Aorta (tissue), 5 donors: ENCODE data around the gene TBX3. TPM values are rescaled to one million over a fixed set of nuclear protein-coding genes. Genes with fewer than 3 reads are reported as not detected.

Experiments
- ATAC-seq: fragments of 200-7000 bp; cut with Tn5 transposase; one replicate; pipeline ENCODE4 v1.9.1; 2022; ENCODE audit warnings: moderate library complexity; ENCODE audit not compliant: low FRiP score
- DNase-seq, 2 donors: peaks; one replicate each; pipeline ENCODE4 v3.0.0-alpha.2; 2020
- H3K27ac ChIP-seq, 2 donors: one replicate each; pipeline ENCODE4 v1.5.1; 2013; ENCODE audit warnings: low read length in 2 of 2, mild to moderate bottlenecking in 2 of 2, moderate library complexity in 2 of 2, control low read depth in 1 of 2, inconsistent platforms in 1 of 2, low read depth in 1 of 2
- H3K27me3 ChIP-seq, 2 donors: one replicate each; pipeline ENCODE4 v1.6.1; 2013; ENCODE audit warnings: control low read depth in 1 of 2, low read length in 1 of 2, mild to moderate bottlenecking in 1 of 2, moderate library complexity in 1 of 2; ENCODE audit not compliant: insufficient read depth in 2 of 2, control insufficient read depth in 1 of 2
- H3K36me3 ChIP-seq, 2 donors: one replicate each; pipeline ENCODE4 v1.6.1; 2013; ENCODE audit warnings: control low read depth in 1 of 2, low read length in 1 of 2, mild to moderate bottlenecking in 1 of 2; ENCODE audit not compliant: insufficient read depth in 2 of 2, control insufficient read depth in 1 of 2
- H3K4me1 ChIP-seq, 2 donors: one replicate each; pipeline ENCODE4 v1.6.1; 2013; ENCODE audit warnings: low read length in 2 of 2, control low read depth in 1 of 2, mild to moderate bottlenecking in 1 of 2, moderate library complexity in 1 of 2; ENCODE audit not compliant: insufficient read depth in 2 of 2, control insufficient read depth in 1 of 2
- H3K4me3 ChIP-seq, 2 donors: one replicate each; pipeline ENCODE4 v1.5.1; 2013; ENCODE audit warnings: low read length in 2 of 2, control low read depth in 1 of 2, mild to moderate bottlenecking in 1 of 2
- H3K9me3 ChIP-seq: one replicate; pipeline ENCODE4 v1.6.1; 2013; ENCODE audit warnings: mild to moderate bottlenecking, low read length; ENCODE audit not compliant: control insufficient read depth
- WGBS, 2 donors: extraction: QIAGEN DNeasy Blood & Tissue Kit; methylation state at CpG; one replicate each; pipeline ENCODE4 v1.1.7; 2013; 5-methylcytosine and 5-hydroxymethylcytosine counted together
- intact Hi-C, 2 donors: fragments of 100-400 bp; cut with DNase I; formaldehyde crosslinking; loops; one replicate each; pipeline versions ENCODE4 v1.14.2 to v1.15.0; 2022
- polyA plus RNA-seq, 2 donors: library from polyadenylated mRNA; stranded (reverse); fragments of 200-250 nt; gene quantifications; one replicate each; pipeline ENCODE4 v1.2.3, GENCODE V29; 2013
- total RNA-seq, 2 donors: library from RNA; stranded (reverse); fragmentation: NEBNext Ultra II Directional; extraction: Animal tissue kit (Norgen Biotek cat#: 25700); gene quantifications; one replicate each; pipeline ENCODE4 v1.2.1, GENCODE V29; 2021
- donor health status: healthy with polysubstance abuse.
- donor health status: Bipolar disorder and iron deficiency.
- donor health status: DM: no; HTN: no; CAD: no.
- donor health status: DM: no; HTN: no; CAD: no.
- donor health status: DM: yes; HTN: yes; CAD: no.

The TBX3 gene
- total and polyA plus RNA-seq, 4 donors, result 2.2 to 6.8 (median 4.4) TPM

DNA sequence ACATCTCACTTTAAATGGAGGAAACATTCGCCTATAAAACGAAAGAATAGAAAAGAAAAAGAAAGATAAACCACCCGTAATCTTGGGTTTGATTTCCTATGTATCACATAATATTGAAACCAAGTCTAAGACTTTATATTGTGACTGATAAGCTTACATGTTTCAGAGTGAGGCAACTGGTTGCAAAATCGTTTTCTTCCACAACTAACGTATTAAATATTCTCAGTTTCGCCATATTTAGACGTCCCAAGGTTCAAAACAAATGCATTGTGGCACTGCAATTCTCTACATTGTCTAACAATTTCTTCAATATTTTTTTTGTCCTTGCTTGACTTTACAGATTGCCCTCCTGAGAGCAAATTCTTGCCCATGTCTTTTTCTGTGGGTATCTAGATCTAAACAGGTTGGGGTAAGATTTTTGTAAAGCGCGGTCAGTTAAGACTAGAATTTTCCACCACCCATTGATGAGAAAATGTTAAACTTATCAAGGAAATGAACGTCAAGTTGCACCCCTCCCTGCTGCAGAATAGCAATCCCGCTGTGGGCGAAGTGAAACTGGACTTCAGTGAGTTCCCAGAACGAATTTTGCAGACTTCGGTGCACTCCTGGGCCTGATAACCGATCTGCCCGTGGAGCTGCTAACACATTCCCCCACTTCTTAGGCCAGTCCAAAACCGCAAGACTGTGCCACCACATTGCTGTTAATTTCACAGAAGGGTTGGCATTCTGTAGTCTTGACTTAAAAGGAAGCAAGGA, 2.7 kb downstream of the TBX3 start:
- intact Hi-C loops, result loop anchor here in 1 of 2 donors (10.0 kb wide), 1 partner anchor 654 kb away; no protein-coding TSS in a partner anchor
- ATAC-seq (no peak), DNase-seq (no peak)
- Histone ChIP-seq H3K4me3 (no peak overlapping the region), H3K27ac (no peak overlapping the region), H3K9me3 (no peaks in the 10 kb centered on the region), H3K36me3 (no peaks in the 10 kb centered on the region), H3K4me1 (no peaks in the 10 kb centered on the region), H3K27me3 (no peaks in the 10 kb centered on the region)
- WGBS, 2 donors, result 76 to 82% methylated on average over 17 of the region's 17 CpGs

DNA sequence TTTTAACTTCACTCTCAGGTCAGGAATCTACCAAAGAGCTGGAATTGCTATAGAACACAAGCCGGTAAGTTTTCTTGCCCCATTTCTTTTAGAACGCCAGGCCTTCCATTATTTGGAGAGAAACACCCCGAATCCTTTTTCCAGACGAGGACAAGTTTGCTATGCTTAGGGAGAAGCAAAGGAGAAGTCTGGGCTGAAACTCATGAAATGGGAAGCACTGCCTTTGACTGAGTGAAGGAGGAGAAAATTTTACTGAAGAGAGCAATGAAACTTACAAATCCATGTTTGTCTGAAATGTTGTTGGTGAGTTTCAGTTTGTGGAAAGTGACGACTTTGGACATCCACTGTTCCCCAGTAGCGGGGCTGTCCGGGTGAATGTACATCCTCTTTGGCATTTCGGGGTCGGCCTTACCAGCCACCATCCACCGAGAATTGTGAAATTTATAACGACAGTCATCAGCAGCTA, 3.3 kb downstream of the TBX3 start:
- ATAC-seq, result no peak
- Histone ChIP-seq H3K27me3 (no peaks in the 10 kb centered on the region), H3K4me3 (no peak overlapping the region), H3K9me3 (no peaks in the 10 kb centered on the region), H3K27ac (no peak overlapping the region), H3K4me1 (no peaks in the 10 kb centered on the region), H3K36me3 (no peaks in the 10 kb centered on the region)
- 68 to 89% methylated on average over 11 of the region's 11 CpGs for WGBS, 2 donors
- no peak for DNase-seq
- intact Hi-C loops, result loop anchor here in 1 of 2 donors (10.0 kb wide), 1 partner anchor 654 kb away; no protein-coding TSS in a partner anchor

DNA sequence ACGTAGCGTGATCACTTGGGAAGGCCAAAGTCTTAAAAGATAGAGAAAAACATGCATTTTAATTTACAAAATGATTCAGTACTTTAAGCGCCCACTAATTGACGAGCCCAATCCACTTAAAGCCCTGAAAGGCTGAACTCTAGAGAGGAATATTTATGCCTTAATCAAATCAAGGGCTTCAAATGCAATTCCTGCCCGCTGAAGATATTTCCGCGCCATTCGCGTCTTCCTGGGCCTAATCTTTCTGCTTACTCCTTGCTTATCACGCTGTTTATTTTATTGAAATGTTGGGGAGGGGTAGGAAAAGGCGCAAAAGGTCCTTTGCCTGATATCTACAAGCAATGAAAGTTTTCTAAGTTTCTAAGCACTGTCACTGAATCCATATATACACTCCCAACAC, 4.0 kb downstream of the TBX3 start:
- Histone ChIP-seq H3K27ac (no peak overlapping the region), H3K4me1 (no peaks in the 10 kb centered on the region), H3K9me3 (no peaks in the 10 kb centered on the region), H3K36me3 (no peaks in the 10 kb centered on the region), H3K27me3 (no peaks in the 10 kb centered on the region), H3K4me3 (no peak overlapping the region)
- ATAC-seq (no peak), DNase-seq (no peak)
- intact Hi-C loops, result loop anchor here in 1 of 2 donors (10.0 kb wide), 1 partner anchor 655 kb away; no protein-coding TSS in a partner anchor
- WGBS, 2 donors, result 75 to 93% methylated on average over 11 of the region's 11 CpGs

DNA sequence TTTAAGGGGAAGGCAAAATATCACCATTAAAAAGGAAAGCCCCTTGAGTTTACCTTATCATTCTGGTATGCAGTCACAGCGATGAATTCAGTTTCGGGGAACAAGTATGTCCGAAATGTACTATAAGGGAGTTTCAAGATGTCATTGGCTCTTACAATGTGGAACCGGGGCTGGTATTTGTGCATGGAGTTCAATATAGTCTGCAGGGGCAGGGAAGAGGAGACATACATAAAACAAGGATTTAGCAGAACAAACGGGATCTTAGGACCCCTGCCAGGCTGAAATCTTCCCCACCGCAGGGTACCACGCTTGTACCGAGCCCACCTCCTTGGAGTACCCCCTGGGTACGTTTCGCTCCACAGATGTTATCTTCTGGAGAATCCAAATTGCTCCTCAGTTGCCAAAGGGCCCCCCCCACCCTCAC, 4.5 kb downstream of the TBX3 start:
- 69 to 90% methylated on average over 10 of the region's 10 CpGs for WGBS, 2 donors
- Histone ChIP-seq H3K27me3 (no peaks in the 10 kb centered on the region), H3K4me1 (no peaks in the 10 kb centered on the region), H3K9me3 (no peaks in the 10 kb centered on the region), H3K4me3 (no peak overlapping the region), H3K27ac (no peak overlapping the region), H3K36me3 (peaks cover 0 to 1% of the 10 kb centered on the region in 2 donors)
- DNase-seq, result no peak
- no peak for ATAC-seq
- intact Hi-C loops, result no loop called here

DNA sequence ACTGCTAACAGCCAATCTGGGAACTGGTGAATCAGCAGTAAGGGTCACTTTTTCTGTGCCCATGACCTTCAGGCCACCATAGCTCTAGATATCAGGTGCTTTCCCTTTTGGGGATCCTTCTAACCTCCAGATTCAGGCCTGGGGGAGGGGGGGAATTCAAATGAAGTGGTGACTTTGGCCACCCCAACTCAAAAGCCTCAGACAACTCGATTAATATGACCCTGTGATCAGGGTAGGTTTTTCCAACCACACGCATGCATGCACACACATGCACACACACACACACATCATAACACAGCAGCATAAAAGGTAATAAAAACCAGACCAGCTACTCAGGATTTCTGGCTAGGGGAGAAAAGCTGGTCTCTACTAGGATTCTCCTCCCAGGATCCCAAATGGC, 5.3 kb downstream of the TBX3 start:
- no peak for ATAC-seq
- H3K36me3 ChIP-seq, result peaks cover 0 to 3% of the 10 kb centered on the region in 2 donors
- no peak overlapping the region for H3K27ac ChIP-seq
- intact Hi-C loops, result no loop called here
- no peak for DNase-seq
- H3K4me3 ChIP-seq, result no peak overlapping the region
- H3K4me1 ChIP-seq, result no peaks in the 10 kb centered on the region
- WGBS, 2 donors, result 93 to 97% methylated on average over 2 of the region's 2 CpGs
- H3K27me3 ChIP-seq, result no peaks in the 10 kb centered on the region
- H3K9me3 ChIP-seq, result no peaks in the 10 kb centered on the region

DNA sequence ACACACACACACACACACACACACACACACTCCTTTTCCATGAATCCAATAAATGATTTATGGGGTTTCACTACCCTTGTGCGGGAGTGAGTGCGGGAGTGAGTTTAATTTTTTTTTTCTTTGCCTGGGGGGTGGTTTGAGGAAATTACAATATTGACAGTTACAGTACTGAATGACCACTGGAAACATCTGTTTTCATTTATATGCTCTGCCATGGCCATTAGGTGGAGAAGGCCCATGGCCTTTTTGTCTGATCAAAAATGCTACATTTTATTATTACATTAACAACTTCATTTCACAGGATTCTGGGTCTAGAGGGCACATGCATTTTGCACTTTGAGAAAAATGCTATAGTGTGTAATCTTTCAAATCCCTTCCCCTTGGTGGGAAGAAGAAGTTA, 5.9 kb downstream of the TBX3 start:
- intact Hi-C loops, result no loop called here
- no peaks in the 10 kb centered on the region for H3K27me3 ChIP-seq
- 100% methylated on average over 2 of the region's 2 CpGs for WGBS, 2 donors
- H3K4me3 ChIP-seq, result no peak overlapping the region
- H3K27ac ChIP-seq, result no peak overlapping the region
- H3K36me3 ChIP-seq, result peaks cover 0 to 3% of the 10 kb centered on the region in 2 donors
- ATAC-seq, result no peak
- H3K4me1 ChIP-seq, result no peaks in the 10 kb centered on the region
- no peaks in the 10 kb centered on the region for H3K9me3 ChIP-seq
- no peak for DNase-seq

DNA sequence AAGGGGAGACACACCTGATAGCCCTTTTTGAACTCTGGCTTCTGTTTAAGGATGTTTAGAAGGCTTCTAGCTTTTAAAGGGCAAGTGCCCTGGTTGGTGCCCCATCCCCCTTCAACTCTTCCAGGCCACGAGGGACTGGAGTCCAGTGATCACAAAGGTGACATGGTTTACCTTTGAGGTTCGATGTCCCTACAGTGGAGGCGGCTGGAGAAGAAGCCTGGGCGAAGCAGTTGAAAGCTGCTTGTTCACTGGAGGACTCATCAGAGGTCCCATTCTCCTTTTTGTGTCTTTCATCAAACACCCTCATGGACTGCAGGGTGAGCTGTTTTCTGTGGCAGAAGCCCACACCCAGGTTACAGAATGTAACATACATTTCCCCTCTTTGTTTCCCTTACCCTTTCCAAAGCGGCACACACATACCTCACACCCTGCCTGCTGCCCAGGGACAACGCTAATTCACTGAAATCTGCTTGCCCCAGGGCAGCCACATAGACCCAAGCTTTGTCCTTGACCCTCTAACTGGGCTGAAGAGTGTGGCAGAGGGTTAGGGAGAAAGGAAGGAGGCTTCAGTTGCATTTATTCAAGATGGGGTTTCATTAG, 7.7 kb downstream of the TBX3 start:
- Histone ChIP-seq H3K4me1 (no peaks in the 10 kb centered on the region), H3K27ac (no peak overlapping the region), H3K4me3 (no peak overlapping the region), H3K27me3 (no peaks in the 10 kb centered on the region), H3K36me3 (peaks cover 0 to 3% of the 10 kb centered on the region in 2 donors), H3K9me3 (no peaks in the 10 kb centered on the region)
- WGBS, 2 donors, result 80 to 95% methylated on average over 6 of the region's 6 CpGs
- no peak for ATAC-seq
- DNase-seq, result no peak
- intact Hi-C loops, result no loop called here

DNA sequence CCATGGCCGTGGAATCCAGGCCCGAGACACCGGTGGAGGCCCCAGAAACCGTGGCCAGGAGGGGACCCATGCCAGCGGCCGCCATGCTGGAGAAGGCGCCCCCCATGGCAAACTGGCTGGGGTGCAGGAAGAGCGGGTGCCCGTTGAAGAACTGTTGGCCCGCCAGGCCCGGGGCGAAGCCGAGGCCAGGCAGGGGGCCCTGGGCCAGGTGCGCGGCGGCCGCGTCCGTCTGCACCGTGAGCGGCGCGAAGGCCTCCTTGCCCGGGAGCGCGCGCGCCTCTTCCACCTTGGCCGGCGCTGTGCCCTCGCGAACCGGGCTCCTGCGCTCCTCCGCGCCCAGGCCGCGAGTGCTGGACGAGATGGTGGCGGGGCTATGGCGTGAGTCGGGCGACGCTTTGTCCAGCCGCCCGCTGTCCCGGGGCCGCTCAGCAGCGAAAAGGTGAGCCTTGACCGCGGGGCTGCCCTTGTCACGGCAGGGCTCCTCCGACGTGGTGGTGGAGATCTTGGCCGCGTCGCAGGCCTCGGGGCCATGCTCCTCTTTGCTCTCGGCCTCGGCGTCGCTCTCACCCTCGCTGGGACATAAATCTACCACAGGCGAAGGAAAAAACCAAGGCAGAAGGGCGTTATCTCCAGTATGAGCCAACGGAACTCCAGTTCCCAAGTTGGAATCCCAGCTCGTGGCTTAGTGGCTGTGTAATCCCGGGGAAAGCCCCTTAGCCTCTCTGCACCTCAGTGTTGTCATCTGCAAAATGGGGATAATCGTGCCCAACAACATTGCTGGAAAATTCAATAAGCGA, 9.5 kb downstream of the TBX3 start:
- Histone ChIP-seq H3K4me3 (no peak overlapping the region), H3K36me3 (peaks cover 0 to 3% of the 10 kb centered on the region in 2 donors), H3K4me1 (no peaks in the 10 kb centered on the region), H3K9me3 (no peaks in the 10 kb centered on the region), H3K27ac (no peak overlapping the region), H3K27me3 (no peaks in the 10 kb centered on the region)
- no peak for ATAC-seq
- DNase-seq, result no peak
- WGBS, 2 donors, result 64 to 82% methylated on average over 55 to 70 of the region's 70 CpGs
- intact Hi-C loops, result no loop called here
